Mesothelial cell of epicardium (in vitro differentiated cells): ENCODE results near the gene PLEKHN1. TPM values are rescaled to one million over a fixed set of nuclear protein-coding genes. Genes with fewer than 3 reads are reported as not detected.

Experiments used
- DNase-seq, 2 experiments: peaks; one replicate each; pipeline ENCODE4 v3.0.0; 2021; ENCODE audit warnings: low spot score in 2 of 2; ENCODE audit not compliant: unreplicated experiment in 2 of 2
- H3K27ac Mint-ChIP-seq: 2 replicates; pipeline ENCODE4 v1.8.0; 2021; ENCODE audit warnings: mixed read lengths
- H3K27me3 Mint-ChIP-seq: 2 replicates; pipeline ENCODE4 v1.8.0; 2021; ENCODE audit warnings: low read depth, mixed read lengths
- H3K36me3 Mint-ChIP-seq: 2 replicates; pipeline ENCODE4 v1.8.0; 2021; ENCODE audit warnings: mixed read lengths
- H3K4me1 Mint-ChIP-seq: 2 replicates; pipeline ENCODE4 v1.8.0; 2021; ENCODE audit warnings: mixed read lengths
- H3K4me3 Mint-ChIP-seq: 2 replicates; pipeline ENCODE4 v1.8.0; 2021; ENCODE audit warnings: mild to moderate bottlenecking, moderate library complexity, mixed read lengths
- H3K9me3 Mint-ChIP-seq: 2 replicates; pipeline ENCODE4 v1.8.0; 2021; ENCODE audit warnings: mixed read lengths
- CTCF ChIP-seq: fragments of 200-600 bp; sonication (generic); IDR thresholded peaks from one replicate; pipeline ENCODE4 v1.5.0; 2021; ENCODE audit warnings: antibody characterized with exemption; ENCODE audit not compliant: unreplicated experiment
- total RNA-seq: library from RNA; stranded (reverse); gene quantifications from 3 replicates; pipeline ENCODE4 v1.2.1, GENCODE V29; 2021

The PLEKHN1 gene
- total RNA-seq, 1 donor from 2014 or later: 34.4 TPM

GRCh38 chr1:998995-999724 is 32.9 kb downstream of the PLEKHN1 start:
- Mint-ChIP-seq H3K4me1 (peaks cover 17% of the 10 kb centered on the region), H3K4me3 (peak overlapping the region; percentile 72), H3K9me3 (no peaks in the 10 kb centered on the region), H3K36me3 (no peaks in the 10 kb centered on the region), H3K27me3 (peaks cover 10% of the 10 kb centered on the region), H3K27ac (peak overlapping the region; percentile 47)
- no peak for TF ChIP-seq CTCF
- peak; percentile 31 to 63 for DNase-seq

- Mint-ChIP-seq H3K4me1 (peaks cover 21% of the 10 kb centered on the region), H3K27me3 (peaks cover 10% of the 10 kb centered on the region), H3K36me3 (no peaks in the 10 kb centered on the region), H3K27ac (peak within 1 kb of the TSS; percentile 99), H3K9me3 (no peaks in the 10 kb centered on the region), H3K4me3 (peak within 1 kb of the TSS; percentile 81)
- DNase-seq: peak; percentile 92 to 96
- no peak for TF ChIP-seq CTCF
These were observed 33.6 kb downstream of the PLEKHN1 start, which contains the start of gene HES4 for GRCh38 chr1:999725-1000356. Gene HES4 (minus strand): TSS chr1:1000097. CDS start chr1:999973, 124 bp downstream.

GRCh38 chr1:1000357-1001056 is 34.2 kb downstream of the PLEKHN1 start:
- peaks cover 8% of the 10 kb centered on the region for H3K27me3 Mint-ChIP-seq
- H3K36me3 Mint-ChIP-seq: no peaks in the 10 kb centered on the region
- peak; percentile 80 to 91 for DNase-seq
- no peaks in the 10 kb centered on the region for H3K9me3 Mint-ChIP-seq
- peaks cover 25% of the 10 kb centered on the region for H3K4me1 Mint-ChIP-seq
- peak overlapping the region; percentile 81 for H3K4me3 Mint-ChIP-seq
- no peak for TF ChIP-seq CTCF
- H3K27ac Mint-ChIP-seq: peak overlapping the region; percentile 99

- peak overlapping the region; percentile 81 for H3K4me3 Mint-ChIP-seq
- peaks cover 25% of the 10 kb centered on the region for H3K4me1 Mint-ChIP-seq
- peaks cover 5% of the 10 kb centered on the region for H3K27me3 Mint-ChIP-seq
- TF ChIP-seq CTCF: no peak
- no peaks in the 10 kb centered on the region for H3K9me3 Mint-ChIP-seq
- peak in 1 of 2 experiments; percentile 25 for DNase-seq
- H3K36me3 Mint-ChIP-seq: no peaks in the 10 kb centered on the region
- H3K27ac Mint-ChIP-seq: peak overlapping the region; percentile 99
These were observed 34.9 kb downstream of the PLEKHN1 start for GRCh38 chr1:1001057-1001783.
